Prostate gland (tissue), 2 donors: ENCODE measurements around the gene SP8. TPM values are rescaled to one million over a fixed set of nuclear protein-coding genes. Genes with fewer than 3 reads are reported as not detected.
"Not testable (repeated sequence)": the region's sequence is repeated elsewhere in the genome, so short reads cannot be mapped to it uniquely, and the experiment has no call there.

ENCODE experiments used
- DNase-seq: peaks from one replicate; pipeline ENCODE4 v3.0.0-alpha.2; 2019; ENCODE audit warnings: low spot score
- H3K27ac ChIP-seq, 2 donors: fragments of 200-600 bp; sonication (generic); 2 replicates each; pipeline ENCODE4 v1.5.1; 2017 to 2019
- H3K27me3 ChIP-seq: fragments of 200-600 bp; sonication (generic); replicated peaks from 2 replicates; pipeline ENCODE4 v1.5.1; 2019; ENCODE audit not compliant: insufficient read depth
- H3K36me3 ChIP-seq, 2 donors: fragments of 200-600 bp; sonication (generic); 1 replicate in 1 of 2; 2 replicates in 1 of 2; pipeline versions ENCODE4 v1.5.1 to v1.8.1; 2017 to 2019
- H3K4me1 ChIP-seq: fragments of 200-600 bp; sonication (generic); replicated peaks from 2 replicates; pipeline ENCODE4 v1.5.1; 2019
- H3K4me3 ChIP-seq, 2 donors: fragments of 200-600 bp; sonication (generic); 2 replicates each; pipeline ENCODE4 v1.5.1; 2017 to 2019
- H3K9me3 ChIP-seq: fragments of 200-600 bp; sonication (generic); 2 replicates; pipeline ENCODE4 v1.5.1; 2017
- CTCF ChIP-seq, 4 experiments: fragments of 200-600 bp in 2 of 4; fragments of 450-650 bp in 2 of 4; sonication (generic) in 2 of 4; IDR thresholded peaks; 1 replicate in 3 of 4; 2 replicates in 1 of 4; pipeline ENCODE4 v1.5.1; 2016 to 2019; ENCODE audit warnings: antibody characterized with exemption in 4 of 4, mild to moderate bottlenecking in 2 of 4, moderate library complexity in 2 of 4
- POLR2A ChIP-seq: fragments of 450-650 bp; IDR thresholded peaks from one replicate; pipeline ENCODE4 v1.6.1; 2016; ENCODE audit warnings: antibody characterized with exemption, mild to moderate bottlenecking
- POLR2AphosphoS5 ChIP-seq: sonication (generic); formaldehyde crosslinking; IDR thresholded peaks from one replicate; pipeline ENCODE4 v1.6.1; 2017; ENCODE audit warnings: antibody characterized with exemption
- WGBS: methylation state at CpG from one replicate; pipeline ENCODE4 v1.1.5; 2018; 5-methylcytosine and 5-hydroxymethylcytosine counted together
- intact Hi-C: fragments of 100-400 bp; cut with DNase I; formaldehyde crosslinking; loops from one replicate; pipeline ENCODE4 v1.14.2; 2022
- total RNA-seq, 2 donors: library from RNA; depleted of rRNA; stranded (reverse); fragments of >200 nt; gene quantifications; one replicate each; pipeline ENCODE4 v1.1.0, GENCODE V29; 2016

Gene SP8
- total RNA-seq, 2 donors from 2014 or later, result 7.4 to 44.5 TPM

DNA sequence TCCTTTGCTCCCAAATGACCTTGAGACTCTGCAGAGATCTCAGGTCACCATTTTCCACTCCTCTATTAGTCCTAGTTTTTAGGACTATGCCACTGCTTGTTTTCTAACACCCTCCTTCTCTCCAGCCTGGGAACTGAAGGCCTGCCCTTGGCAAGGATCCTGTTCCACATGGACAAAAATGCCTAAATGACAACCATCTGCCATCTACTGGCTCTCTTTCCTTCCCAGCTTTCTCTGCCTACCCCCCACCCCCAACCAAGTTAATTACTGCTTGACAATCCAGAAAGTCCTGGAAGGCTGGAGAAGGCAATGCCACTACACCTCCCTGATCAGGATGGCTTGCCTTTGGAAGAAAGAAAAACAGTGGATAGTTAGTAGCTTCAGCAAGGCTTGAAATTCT, 44.8 kb upstream of the SP8 start:
- Histone ChIP-seq H3K9me3 (no peaks in the 10 kb centered on the region), H3K36me3 (no peaks in the 10 kb centered on the region), H3K4me3 (no peak overlapping the region), H3K4me1 (no peaks in the 10 kb centered on the region), H3K27ac (no peak overlapping the region), H3K27me3 (no peaks in the 10 kb centered on the region)
- intact Hi-C loops, result no loop called here
- no peak for TF ChIP-seq CTCF (IDR thresholded peaks at IDR 0.05)
- no peak for DNase-seq

GRCh38 chr7:20828947-20829346, 42.3 kb upstream of the SP8 start:
- H3K36me3 ChIP-seq, result no peaks in the 10 kb centered on the region
- no peak overlapping the region for H3K4me3 ChIP-seq
- H3K27me3 ChIP-seq, result no peaks in the 10 kb centered on the region
- H3K27ac ChIP-seq, result no peak overlapping the region
- H3K4me1 ChIP-seq, result no peaks in the 10 kb centered on the region
- H3K9me3 ChIP-seq, result no peaks in the 10 kb centered on the region
- no peak for DNase-seq
- TF ChIP-seq POLR2AphosphoS5 (no peak), POLR2A (no peak), CTCF (IDR thresholded peaks at IDR 0.05) (no peak)
- WGBS, result 81% methylated on average over 3 of the region's 3 CpGs
- intact Hi-C loops, result no loop called here

DNA sequence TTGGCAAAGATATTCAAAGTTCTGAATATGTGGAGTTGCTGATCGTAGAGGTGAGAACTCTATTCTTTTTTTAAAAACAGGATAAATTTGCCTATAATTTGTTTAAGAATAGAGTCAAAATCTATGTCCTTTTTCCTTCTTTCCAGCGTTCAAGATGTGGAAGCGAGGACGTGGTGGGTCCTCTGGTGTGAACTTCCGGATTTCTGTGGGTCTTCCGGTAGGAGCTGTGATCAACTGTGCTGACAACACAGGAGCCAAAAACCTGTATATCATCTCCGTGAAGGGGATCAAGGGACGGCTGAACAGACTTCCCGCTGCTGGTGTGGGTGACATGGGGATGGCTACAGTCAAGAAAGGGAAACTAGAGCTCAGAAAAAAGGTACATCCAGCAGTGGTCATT, 40.5 kb upstream of the SP8 start:
- no peak for DNase-seq
- no peaks in the 10 kb centered on the region for H3K9me3 ChIP-seq
- H3K36me3 ChIP-seq, result no peaks in the 10 kb centered on the region
- WGBS, result 83% methylated on average over 9 of the region's 9 CpGs
- no peak overlapping the region for H3K27ac ChIP-seq
- no peak for TF ChIP-seq POLR2AphosphoS5
- TF ChIP-seq POLR2A, result no peak
- TF ChIP-seq CTCF (IDR thresholded peaks at IDR 0.05), result no peak
- H3K4me3 ChIP-seq, result no peak overlapping the region
- no peaks in the 10 kb centered on the region for H3K27me3 ChIP-seq
- intact Hi-C loops, result no loop called here
- no peaks in the 10 kb centered on the region for H3K4me1 ChIP-seq

- DNase-seq, result no peak
- no peak overlapping the region for H3K27ac ChIP-seq
- no peaks in the 10 kb centered on the region for H3K36me3 ChIP-seq
- WGBS, result 66% methylated on average over 3 of the region's 3 CpGs
- H3K4me1 ChIP-seq, result no peaks in the 10 kb centered on the region
- intact Hi-C loops, result no loop called here
- H3K27me3 ChIP-seq, result no peaks in the 10 kb centered on the region
- H3K4me3 ChIP-seq, result no peak overlapping the region
- no peaks in the 10 kb centered on the region for H3K9me3 ChIP-seq
- no peak for TF ChIP-seq CTCF (IDR thresholded peaks at IDR 0.05)
- no peak for TF ChIP-seq POLR2A
- no peak for TF ChIP-seq POLR2AphosphoS5
These were observed 39.6 kb upstream of the SP8 start for GRCh38 chr7:20826243-20826642.

DNA sequence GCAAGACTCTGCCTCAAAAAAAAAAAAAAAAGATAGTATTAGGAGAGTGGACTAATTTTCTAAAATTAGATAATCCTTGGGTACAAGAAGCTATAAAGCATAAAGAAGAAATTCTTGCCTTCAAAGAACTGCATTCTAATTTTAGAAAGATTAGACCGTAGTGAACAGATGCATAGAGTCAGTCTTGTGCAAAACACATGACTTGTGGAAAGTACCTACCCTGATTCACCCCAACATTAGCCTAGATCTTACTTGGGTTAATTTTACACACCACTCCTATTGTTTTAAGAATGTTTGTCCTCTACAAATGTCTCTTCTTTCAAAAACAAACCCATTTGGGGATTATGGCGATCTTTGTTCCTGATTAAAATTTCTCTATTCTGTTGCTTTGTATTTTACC, 38.9 kb upstream of the SP8 start:
- H3K4me3 ChIP-seq, result no peak overlapping the region
- H3K4me1 ChIP-seq, result no peaks in the 10 kb centered on the region
- H3K27ac ChIP-seq, result no peak overlapping the region
- H3K9me3 ChIP-seq, result no peaks in the 10 kb centered on the region
- TF ChIP-seq POLR2A (no peak), CTCF (IDR thresholded peaks at IDR 0.05) (no peak)
- 96% methylated on average over 2 of the region's 2 CpGs for WGBS
- no peaks in the 10 kb centered on the region for H3K36me3 ChIP-seq
- intact Hi-C loops, result no loop called here
- no peak for DNase-seq
- H3K27me3 ChIP-seq, result no peaks in the 10 kb centered on the region

DNA sequence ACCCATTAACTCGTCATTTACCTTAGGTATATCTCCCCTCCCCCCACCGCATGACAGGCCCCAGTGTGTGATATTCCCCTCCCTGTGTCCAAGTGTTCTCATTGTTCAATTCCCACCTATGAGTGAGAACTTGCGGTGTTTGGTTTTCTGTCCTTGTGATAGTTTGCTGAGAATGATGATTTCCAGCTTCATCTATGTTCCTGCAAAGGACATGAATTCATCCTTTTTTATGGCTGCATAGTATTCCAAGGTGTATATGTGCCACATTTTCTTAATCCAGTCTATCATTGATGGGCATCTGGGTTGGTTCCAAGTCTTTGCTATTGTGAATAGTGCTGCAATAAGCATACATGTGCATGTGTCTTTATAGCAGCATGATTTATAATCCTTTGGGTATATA, 34.7 kb upstream of the SP8 start:
- intact Hi-C loops, H3K9me3 ChIP-seq, DNase-seq, H3K36me3 ChIP-seq, H3K4me1 ChIP-seq, H3K27ac ChIP-seq, H3K4me3 ChIP-seq, H3K27me3 ChIP-seq: not testable (repeated sequence)
- WGBS, result 100% methylated on average over 3 of the region's 3 CpGs
